Cardiac muscle cell (in vitro differentiated cells and primary cell): ENCODE data around the gene GPHB5. TPM values are rescaled to one million over a fixed set of nuclear protein-coding genes. Genes with fewer than 3 reads are reported as not detected.

Source experiments
- DNase-seq, 2 donors: peaks; one replicate each; pipeline versions ENCODE4 v3.0.0 to v3.0.0-alpha.2; 2010 to 2017; ENCODE audit warnings: low read depth in 1 of 2, low spot score in 1 of 2
- H3K27ac ChIP-seq: fragments of 200-600 bp; sonication (generic); 2 replicates; pipeline ENCODE4 v1.5.1; 2016
- H3K27me3 ChIP-seq: fragments of 200-600 bp; sonication (generic); 2 replicates; pipeline ENCODE4 v1.6.0; 2016; ENCODE audit warnings: control low read depth
- H3K36me3 ChIP-seq: fragments of 200-600 bp; sonication (generic); 2 replicates; pipeline ENCODE4 v1.5.1; 2016; ENCODE audit warnings: control low read depth
- H3K4me1 ChIP-seq: fragments of 200-600 bp; sonication (generic); 2 replicates; pipeline ENCODE4 v1.8.1; 2017; ENCODE audit warnings: low read depth, mild to moderate bottlenecking, mixed run types
- H3K4me3 ChIP-seq: fragments of 200-600 bp; sonication (generic); 2 replicates; pipeline ENCODE4 v1.5.1; 2016; ENCODE audit warnings: mild to moderate bottlenecking
- H3K9me3 ChIP-seq: fragments of 200-600 bp; sonication (generic); 2 replicates; pipeline ENCODE4 v1.5.1; 2017; ENCODE audit warnings: low read depth, mild to moderate bottlenecking, control low read depth
- CTCF ChIP-seq: IDR thresholded peaks from 2 replicates; pipeline ENCODE4 v1.5.1; 2012; ENCODE audit warnings: low read depth, mild to moderate bottlenecking, low read length
- polyA plus RNA-seq: library from polyadenylated mRNA; unstranded; fragments of >200 nt; fragmentation: Nextera tagmentation; extraction: Ambion mirVana; gene quantifications from 2 replicates; pipeline ENCODE4 v1.2.1, GENCODE V29; 2016
- total RNA-seq: library from RNA; depleted of rRNA; stranded (reverse); fragments of >200 nt; gene quantifications from 2 replicates; pipeline ENCODE4 v1.2.3, GENCODE V29; 2016

GPHB5 gene
- total and polyA plus RNA-seq, 2 experiments from 2014 or later: not detected

DNA sequence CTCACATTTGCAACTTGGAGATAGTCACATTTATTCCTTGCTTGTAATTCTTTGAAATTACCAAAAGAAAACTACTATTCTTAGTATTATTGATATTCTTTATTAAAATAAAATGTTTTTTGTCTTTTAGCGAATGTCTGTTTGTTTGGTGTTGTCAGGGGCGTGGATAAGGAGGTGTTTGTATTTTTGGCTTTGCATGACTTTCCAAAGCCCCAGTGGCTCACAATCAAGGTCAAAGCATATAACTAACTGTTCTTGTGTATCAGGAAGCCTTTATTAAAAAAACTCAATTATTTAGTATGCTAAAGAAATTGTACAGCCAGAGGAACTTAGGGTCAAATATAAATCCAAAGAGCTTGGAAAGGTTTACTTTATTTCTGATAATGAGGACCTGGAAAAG, 17.9 kb downstream of the GPHB5 start:
- no peak for TF ChIP-seq CTCF

DNA sequence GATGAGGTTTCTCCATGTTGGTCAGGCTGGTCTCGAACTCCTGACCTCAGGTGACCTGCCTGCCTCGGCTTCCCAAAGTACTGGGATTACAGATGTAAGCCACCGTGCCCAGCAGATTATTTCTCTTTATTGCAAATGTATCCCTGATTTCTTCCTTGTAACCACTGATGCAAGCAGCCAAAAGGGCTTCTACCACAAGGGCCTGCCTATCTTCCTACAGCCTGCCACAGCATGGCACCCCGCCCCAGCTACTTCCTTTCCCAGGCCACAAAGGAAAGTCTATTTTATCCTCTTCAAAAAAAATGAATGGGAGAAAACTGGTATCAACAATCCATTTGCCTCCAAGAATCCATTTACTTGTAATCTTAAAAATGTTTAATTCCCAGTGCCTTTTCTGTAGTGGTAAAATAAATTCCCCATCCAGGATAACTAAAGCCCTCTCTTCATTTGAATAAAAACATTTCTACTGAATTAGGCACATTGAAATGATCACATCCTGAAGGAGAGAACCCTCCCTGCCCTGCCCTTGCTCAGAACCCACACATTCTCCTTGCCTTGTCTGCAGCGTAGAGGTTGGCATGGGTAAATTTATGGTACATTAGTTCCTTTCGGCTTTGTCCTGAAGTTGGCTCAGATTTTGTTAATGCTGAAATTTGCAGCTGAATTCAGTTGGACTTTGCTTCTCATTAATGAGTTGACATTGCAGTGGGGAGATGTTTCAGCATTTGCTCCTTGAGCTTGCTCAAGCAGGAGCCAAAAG, 19.2 kb downstream of the GPHB5 start:
- no peak for TF ChIP-seq CTCF
- H3K27me3 ChIP-seq: no peaks in the 10 kb centered on the region
- no peak for DNase-seq
- no peak overlapping the region for H3K4me3 ChIP-seq
- H3K27ac ChIP-seq: no peak overlapping the region
- H3K36me3 ChIP-seq: no peaks in the 10 kb centered on the region
- no peaks in the 10 kb centered on the region for H3K9me3 ChIP-seq
- no peaks in the 10 kb centered on the region for H3K4me1 ChIP-seq

More for the DNA sequence above, 17.9 kb downstream of the GPHB5 start:
- no peak for DNase-seq
- no peaks in the 10 kb centered on the region for H3K36me3 ChIP-seq
- no peak overlapping the region for H3K4me3 ChIP-seq
- H3K9me3 ChIP-seq: no peaks in the 10 kb centered on the region
- no peaks in the 10 kb centered on the region for H3K27me3 ChIP-seq
- no peak overlapping the region for H3K27ac ChIP-seq
- H3K4me1 ChIP-seq: no peaks in the 10 kb centered on the region

DNA sequence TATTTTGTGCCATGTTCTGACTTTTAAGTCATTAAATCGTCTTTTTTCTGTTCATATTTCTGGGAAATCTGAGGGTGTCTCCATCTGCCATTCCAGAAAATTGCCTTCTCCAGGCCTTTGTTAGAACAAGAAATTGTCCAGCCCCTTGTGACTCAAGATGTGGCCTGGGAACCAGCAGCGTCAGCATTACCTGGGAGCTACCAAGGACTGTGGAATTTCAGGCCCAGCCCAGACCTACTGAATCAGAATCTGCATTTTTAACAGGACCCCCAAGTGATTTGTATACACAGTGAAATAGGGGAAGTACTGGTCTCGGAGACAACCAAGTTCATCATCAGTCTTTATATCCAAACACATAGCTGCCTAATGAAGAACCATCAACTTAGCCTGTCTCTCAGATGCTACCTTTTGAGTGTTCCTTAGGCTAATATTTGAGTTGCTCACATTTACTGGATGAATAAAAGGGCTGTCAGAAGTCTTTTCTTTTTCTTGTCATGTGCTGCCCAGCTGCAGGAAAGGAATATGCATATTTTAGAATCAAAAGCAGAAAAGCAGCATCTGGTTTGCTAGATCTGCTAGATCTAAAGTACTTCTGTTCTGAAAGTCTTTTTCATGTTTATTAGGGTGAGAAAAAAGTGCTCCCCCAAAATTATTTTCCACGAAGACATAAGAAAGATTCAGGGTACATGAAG, 21.2 kb downstream of the GPHB5 start:
- Histone ChIP-seq H3K4me1 (no peaks in the 10 kb centered on the region), H3K27ac (no peak overlapping the region), H3K4me3 (no peak overlapping the region), H3K27me3 (no peaks in the 10 kb centered on the region), H3K36me3 (no peaks in the 10 kb centered on the region), H3K9me3 (no peaks in the 10 kb centered on the region)
- DNase-seq: no peak
- TF ChIP-seq CTCF: no peak

DNA sequence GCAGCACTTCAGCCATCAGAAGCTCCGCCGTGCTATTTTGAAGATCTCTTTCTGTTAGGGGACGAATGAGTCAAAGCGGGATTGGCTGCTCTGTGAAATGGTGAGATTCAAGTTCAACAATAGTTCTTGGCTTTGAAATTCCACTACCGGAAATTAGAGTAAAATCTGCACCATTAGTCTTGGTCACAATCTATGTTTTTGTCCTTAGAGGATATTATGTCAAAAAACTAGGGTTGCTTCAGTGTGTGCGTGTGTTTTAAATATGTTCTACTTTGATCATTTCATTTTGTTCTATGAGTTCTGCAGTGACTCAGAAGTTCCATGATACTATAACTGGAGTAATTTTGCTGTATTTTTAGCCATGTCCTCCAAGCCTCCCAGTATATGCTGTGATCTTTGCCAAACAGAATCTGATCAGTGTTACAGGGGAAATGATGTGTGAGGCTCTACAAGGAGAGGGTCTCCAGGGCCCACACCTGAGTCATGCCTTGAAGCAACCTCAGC, 22.6 kb downstream of the GPHB5 start:
- no peaks in the 10 kb centered on the region for H3K9me3 ChIP-seq
- no peak overlapping the region for H3K4me3 ChIP-seq
- no peaks in the 10 kb centered on the region for H3K36me3 ChIP-seq
- TF ChIP-seq CTCF: no peak
- no peaks in the 10 kb centered on the region for H3K4me1 ChIP-seq
- no peak for DNase-seq
- H3K27ac ChIP-seq: no peak overlapping the region
- no peaks in the 10 kb centered on the region for H3K27me3 ChIP-seq

DNA sequence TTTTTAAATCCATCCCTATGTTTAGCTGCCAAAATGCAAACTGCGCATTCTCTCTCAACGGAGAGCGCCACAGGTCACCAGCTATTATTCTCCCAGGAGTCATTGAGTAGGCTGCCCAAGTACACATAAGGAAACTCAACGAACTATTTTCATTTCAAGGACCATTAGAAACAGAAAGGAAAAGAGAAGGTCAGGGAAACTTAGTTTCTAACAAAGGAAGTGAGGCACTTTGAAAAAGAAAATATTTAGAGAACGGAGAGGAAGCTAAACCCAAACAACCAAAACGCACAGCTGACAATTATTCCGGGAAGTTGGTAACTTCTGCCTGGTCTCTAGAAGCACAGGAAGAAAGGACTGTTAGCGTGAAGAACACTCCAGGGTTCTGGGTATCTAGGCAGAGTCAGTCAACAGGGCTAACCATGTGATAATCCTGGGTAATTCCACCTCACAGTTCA, 23.5 kb downstream of the GPHB5 start:
- Histone ChIP-seq H3K9me3 (no peaks in the 10 kb centered on the region), H3K27ac (no peak overlapping the region), H3K4me3 (no peak overlapping the region), H3K27me3 (no peaks in the 10 kb centered on the region), H3K4me1 (peaks cover 6% of the 10 kb centered on the region), H3K36me3 (no peaks in the 10 kb centered on the region)
- TF ChIP-seq CTCF: no peak
- no peak for DNase-seq
